Retina (tissue), 1 donor: ENCODE measurements around the gene CDK5R2.

Experiments used
- DNase-seq: peaks from one replicate; pipeline ENCODE4 v3.0.0-alpha.2; 2016

CDK5R2 gene

GRCh38 chr2:218962859-218963492 lies 3.5 kb downstream of the CDK5R2 start:
- peak; percentile 98 for DNase-seq

- DNase-seq: no peak
Measured at GRCh38 chr2:218963601-218964000, 4.1 kb downstream of the CDK5R2 start.

- peak; percentile 56 for DNase-seq
Measured at GRCh38 chr2:218964041-218964771, 4.7 kb downstream of the CDK5R2 start.

GRCh38 chr2:218970894-218971293 lies 11.4 kb downstream of the CDK5R2 start:
- no peak for DNase-seq

GRCh38 chr2:218975060-218975777 lies 15.8 kb downstream of the CDK5R2 start:
- no peak for DNase-seq

GRCh38 chr2:218979846-218980734 lies 20.6 kb downstream of the CDK5R2 start:
- peak; percentile 95 for DNase-seq

- DNase-seq: no peak
Measured at GRCh38 chr2:218980735-218981389, 21.4 kb downstream of the CDK5R2 start.

GRCh38 chr2:218981390-218981880 lies 22.0 kb downstream of the CDK5R2 start:
- no peak for DNase-seq

GRCh38 chr2:218981881-218982585 lies 22.6 kb downstream of the CDK5R2 start:
- DNase-seq: peak; percentile 70

- no peak for DNase-seq
Measured at GRCh38 chr2:218982586-218983262, 23.3 kb downstream of the CDK5R2 start.

GRCh38 chr2:218983263-218983933 lies 23.9 kb downstream of the CDK5R2 start:
- no peak for DNase-seq

GRCh38 chr2:218983934-218984238 lies 24.4 kb downstream of the CDK5R2 start:
- DNase-seq: no peak

GRCh38 chr2:218984239-218985020 lies 25.0 kb downstream of the CDK5R2 start:
- no peak for DNase-seq

- DNase-seq: no peak
Measured at GRCh38 chr2:218985021-218985324, 25.5 kb downstream of the CDK5R2 start, which contains the start of gene FEV. TSS of gene FEV (minus strand) at chr2:218985184. CDS start at chr2:218985075, 109 bp downstream.

- no peak for DNase-seq
Measured at GRCh38 chr2:218985325-218986091, 26.0 kb downstream of the CDK5R2 start.

GRCh38 chr2:218986148-218986761 lies 26.8 kb downstream of the CDK5R2 start:
- DNase-seq: no peak

GRCh38 chr2:218988164-218988563 lies 28.7 kb downstream of the CDK5R2 start:
- DNase-seq: no peak

- DNase-seq: no peak
Measured at GRCh38 chr2:218988650-218989049, 29.2 kb downstream of the CDK5R2 start.
